Kidney capillary endothelial cell (primary cell): ENCODE measurements around the gene OR52J3.
"Not testable (repeated sequence)": the region's sequence is repeated elsewhere in the genome, so short reads cannot be mapped to it uniquely, and the experiment has no call there.

Source experiments
- DNase-seq: peaks from one replicate; pipeline ENCODE4 v3.0.0-alpha.2; 2018; ENCODE audit warnings: low spot score

OR52J3 gene

DNA sequence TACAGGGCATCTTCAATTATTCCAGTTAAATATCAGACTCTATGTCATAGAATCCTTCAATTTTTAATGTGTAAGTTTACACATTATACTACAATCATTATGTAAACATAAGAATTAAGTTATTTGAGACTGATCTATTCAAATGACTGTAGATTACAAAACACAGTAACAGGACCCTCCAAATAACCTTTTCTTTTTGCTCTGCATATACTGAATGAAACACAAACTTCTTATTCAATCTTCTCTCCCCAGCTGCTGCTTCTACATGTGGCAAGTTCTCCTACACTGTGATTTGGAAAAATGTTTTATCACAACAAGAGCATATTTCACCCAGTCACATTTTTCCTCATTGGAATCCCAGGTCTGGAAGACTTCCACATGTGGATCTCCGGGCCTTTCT, at the start of gene OR52J3:
Gene OR52J3 (plus strand): TSS at position 301 of the 400 bp plus-strand sequence. CDS start 0 bp downstream, at position 301.
- no peak for DNase-seq

DNA sequence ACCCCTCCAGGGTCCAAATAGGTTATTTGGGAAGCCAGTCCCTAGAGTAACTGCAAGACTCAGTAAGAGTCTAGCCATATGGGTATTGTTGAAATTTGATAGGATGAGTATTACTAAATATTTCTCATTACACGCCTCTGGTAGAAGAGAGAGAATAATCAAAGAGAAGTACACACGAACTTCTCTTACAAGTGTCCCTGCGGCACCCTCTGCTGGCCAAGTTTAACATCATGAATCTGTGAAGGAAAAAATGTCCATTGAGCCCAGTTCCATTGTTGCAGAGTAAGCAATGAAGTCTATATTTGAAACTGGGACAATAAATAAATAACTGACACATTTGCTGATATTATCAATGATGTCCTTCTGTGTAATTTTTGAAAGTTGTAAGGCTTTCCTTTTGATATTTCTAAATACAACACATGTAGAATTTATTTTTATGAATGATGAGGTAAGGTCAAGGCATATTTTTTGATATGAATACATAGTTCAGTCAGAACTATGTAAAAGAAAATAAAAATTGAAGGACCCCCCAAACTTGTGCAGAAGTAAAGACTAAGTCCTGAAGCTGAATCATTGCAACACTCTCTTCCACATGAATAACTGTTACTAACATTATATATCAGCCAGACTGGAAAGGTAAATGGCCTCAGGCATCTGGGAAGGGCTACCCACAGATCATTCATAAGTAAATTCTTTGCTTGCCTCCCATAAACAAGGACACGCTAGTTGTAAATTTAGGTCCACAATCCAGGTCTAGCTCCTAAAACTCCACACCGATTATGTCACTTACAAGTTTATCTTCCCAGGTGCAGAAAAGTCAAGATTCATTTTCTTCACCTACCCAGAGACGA, 41.7 kb upstream of the OR52J3 start:
- DNase-seq, result peak; percentile 21

DNA sequence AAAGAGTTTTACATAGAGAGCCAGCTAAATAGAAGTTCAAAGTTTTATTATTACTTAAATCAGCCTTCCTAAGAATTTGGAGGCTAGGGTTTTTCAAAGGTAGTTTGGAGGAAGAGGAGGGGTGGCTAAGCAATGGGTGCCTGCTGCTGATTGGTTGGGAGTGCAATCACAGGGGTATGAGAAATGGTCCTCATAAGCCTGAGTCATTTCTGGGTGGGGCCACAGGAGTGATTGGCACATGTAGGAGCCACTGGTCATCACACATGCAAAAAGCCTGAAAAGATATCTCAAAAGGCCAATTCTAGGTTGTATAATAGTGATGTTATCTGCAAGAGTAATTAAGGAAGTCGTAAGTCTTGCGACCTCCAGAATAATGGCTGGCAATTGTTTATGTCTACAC, 38.8 kb upstream of the OR52J3 start:
- DNase-seq, result no peak

DNA sequence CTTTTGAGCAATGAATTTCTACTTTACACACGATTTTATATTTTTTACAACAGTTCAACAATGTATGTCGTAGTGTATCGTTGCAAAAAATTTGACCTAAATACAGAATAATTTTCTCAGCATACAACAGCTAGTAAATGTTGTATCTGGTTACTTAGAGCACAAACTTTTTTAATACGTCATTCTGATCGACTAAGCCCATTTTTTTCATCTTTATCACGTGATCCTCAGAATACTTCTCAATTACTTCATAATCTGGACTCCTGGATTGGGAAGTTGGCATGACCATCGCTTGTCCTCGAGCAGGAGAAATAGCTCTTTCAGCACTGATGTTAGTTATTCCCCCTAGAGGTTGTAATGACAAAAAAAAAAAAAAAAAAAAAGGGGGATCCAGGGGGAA, 35.1 kb upstream of the OR52J3 start:
- DNase-seq, result no peak

DNA sequence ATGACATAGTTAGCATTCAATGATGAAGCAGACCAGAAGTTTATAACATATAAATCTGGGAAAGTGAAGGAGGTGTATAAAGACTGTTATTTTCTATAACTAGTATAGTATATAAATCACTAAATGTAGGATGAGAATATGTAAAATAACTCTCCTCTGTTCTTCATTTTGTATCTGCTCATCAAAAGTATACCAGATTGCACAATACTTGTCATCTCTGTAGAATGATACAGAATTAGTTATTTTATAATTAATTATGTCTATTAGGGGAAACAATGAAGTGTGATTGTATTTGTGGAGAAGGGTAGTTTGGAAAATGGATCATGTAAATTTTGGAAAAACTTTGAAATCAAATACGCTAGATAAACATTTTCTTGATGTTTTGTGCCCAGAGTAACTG, 33.3 kb upstream of the OR52J3 start:
- DNase-seq, result no peak

DNA sequence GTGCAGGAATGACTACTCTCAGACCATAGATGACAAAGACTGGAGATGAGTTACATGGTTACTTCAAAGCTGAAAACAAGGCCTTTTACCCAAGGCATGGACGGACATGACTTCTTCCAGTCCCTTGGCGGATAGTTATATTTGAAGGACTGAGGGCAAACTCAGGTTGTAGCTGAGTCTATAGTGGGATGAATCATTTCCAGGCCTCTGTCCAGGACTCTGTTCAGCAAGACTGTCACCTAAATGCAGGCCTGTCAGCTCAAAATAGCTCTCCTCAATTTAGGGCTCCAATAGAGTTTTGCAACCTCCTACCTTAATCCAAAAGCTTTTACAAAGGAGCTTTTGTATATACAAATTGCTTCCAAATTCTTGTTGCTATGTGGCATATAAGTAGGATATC, 24.3 kb upstream of the OR52J3 start:
- no peak for DNase-seq

DNA sequence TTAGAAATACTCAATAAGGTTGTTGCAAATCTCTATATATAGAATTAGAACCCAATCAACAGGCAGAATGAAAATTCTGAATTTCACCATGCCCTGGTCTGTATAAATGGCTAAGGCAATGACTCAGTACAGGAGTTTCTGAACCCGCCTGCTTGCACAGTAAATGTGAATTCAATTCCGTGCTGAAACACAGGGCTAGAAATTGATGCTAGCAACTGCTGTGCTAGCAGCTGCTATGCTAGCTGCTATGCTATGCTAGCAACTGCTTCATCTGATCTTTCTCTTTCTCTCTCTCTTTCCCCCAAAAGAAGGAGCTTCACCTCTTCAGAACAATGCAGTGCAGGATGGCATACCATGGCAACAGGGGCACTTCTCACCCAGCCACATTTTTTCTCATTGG, 9.7 kb upstream of the OR52J3 start:
- DNase-seq, result no peak

DNA sequence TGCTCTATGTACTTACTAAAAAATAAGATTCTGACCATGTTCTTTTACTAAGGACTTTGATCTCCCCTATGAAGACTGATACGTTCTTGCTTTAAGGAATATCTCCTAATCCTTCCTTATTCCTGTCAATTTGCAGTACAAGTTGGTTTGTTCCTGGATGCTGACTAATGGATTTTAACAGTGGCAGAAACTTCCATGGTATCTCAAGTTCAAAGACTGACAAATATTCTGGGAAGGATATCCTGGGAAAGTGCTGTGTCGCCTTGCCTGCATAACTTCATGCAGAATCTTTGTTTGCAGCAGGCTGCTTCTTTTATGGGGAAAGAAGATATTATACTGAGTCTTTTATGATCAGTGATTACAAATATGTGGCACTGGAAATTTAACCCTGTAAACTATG, 8.4 kb upstream of the OR52J3 start:
- no peak for DNase-seq

DNA sequence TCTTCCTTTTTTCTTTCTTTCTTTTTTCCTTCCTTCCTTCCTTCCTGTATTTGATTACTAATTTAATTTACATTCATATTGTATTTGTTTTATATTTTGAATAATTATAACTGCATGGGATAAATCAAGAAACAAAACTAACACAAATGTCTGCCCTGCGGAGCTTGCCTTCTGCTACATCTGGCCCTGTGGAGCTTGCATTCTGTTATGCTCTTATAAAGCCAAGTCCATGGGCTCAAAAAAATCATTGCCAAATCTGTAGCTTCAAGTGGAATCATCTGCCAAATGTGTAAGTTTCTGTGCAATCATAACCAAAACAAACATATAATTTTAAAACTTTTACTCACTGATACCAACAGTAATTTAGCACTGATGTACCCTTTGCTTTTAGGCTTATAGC, 8.0 kb upstream of the OR52J3 start:
- DNase-seq, result no peak

DNA sequence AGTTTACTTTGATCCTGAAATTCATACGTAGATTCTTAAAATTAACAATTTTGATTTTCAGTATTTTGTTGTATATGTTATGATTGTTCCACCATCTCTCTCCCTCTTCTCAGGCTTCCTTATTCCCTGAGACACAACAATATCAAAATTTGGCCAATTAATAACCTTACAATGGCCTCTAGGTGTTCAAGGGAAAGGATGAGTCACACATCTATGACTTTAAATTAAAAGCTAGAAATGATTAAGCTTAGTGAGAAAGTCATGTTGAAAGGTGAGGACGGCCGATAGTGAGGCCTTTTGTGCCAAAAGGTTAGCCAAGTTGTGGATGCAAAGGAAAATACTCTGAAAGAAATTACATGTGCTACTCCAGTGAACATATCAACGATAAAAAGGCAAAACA, 5.5 kb upstream of the OR52J3 start:
- no peak for DNase-seq

DNA sequence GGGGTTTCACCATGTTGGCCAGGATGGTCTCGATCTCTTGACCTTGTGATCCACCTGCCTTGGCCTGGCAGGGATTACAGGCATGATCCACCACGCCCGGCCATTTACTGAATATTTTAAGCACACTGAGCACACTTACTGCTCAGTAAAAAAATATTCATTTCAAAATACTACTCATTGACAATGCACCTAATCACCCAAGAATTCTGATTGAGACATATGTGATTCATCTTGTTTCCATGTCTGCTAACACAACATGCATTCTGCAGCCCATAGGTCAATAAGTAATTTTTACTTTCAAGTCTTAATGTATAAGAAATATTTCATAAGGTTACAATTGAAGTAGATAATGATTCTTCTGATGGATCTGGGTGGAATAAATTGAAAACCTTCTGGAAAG, 4.2 kb upstream of the OR52J3 start:
- DNase-seq, result no peak

DNA sequence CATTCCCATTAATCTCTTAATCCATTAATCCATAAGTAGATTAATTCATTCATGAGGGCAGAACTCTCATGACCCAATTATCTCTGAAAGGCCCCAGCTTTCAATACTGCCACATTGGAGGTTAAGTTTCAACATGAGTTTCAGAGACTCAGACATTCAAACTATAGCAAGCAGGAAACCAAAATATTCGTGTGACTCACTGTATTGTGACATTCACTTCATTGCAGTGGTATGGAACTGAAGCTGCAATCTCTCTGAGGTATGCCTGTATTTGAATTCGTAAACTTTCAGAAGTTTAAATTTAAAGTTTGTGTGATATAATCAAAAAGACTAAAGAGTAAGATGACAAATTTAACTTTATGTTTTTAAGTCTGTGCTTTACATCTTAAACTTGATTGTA, 2.9 kb upstream of the OR52J3 start:
- DNase-seq, result no peak

DNA sequence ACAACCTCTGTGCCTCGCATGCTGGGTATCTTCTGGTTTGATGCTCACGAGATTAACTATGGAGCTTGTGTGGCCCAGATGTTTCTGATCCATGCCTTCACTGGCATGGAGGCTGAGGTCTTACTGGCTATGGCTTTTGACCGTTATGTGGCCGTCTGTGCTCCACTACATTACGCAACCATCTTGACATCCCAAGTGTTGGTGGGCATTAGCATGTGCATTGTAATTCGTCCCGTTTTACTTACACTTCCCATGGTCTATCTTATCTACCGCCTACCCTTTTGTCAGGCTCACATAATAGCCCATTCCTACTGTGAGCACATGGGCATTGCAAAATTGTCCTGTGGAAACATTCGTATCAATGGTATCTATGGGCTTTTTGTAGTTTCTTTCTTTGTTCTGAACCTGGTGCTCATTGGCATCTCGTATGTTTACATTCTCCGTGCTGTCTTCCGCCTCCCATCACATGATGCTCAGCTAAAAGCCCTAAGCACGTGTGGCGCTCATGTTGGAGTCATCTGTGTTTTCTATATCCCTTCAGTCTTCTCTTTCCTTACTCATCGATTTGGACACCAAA, 516 bp downstream of the OR52J3 start:
- DNase-seq, result no peak

DNA sequence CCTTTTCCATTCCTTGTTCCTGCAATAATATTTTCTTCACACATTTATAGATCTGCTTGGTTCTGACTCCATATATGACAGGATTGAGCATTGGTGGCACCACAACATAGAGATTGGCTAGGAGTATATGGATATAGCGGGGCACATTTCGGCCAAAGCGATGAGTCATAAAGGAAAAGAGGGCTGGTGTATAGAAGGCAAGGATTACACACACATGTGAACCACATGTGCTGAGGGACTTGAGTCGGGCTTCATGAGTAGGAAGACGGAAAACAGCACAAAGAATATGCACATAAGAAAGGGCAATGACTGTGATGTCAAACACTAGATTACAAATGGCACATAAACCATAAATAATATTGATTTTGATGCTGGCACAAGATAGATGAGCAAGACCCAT, 12.4 kb downstream of the OR52J3 start:
- not testable (repeated sequence) for DNase-seq

DNA sequence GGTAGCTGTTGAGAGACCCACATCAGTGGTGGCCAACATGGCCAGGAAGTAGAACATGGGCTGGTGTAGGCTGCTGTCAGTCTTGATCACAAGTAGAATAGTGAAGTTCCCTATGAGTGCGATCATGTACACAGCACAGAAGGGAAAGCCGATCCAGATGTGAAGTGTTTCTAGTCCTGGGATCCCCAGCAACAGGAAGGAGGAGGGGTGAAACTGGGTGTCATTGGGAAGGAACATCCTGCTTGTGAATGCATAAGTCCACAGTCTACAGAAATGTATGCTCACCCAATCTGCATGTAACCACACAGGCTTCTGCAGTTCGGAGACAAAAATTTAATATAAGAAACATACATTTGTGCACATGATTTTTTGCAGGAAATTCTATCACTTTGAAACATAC, 13.1 kb downstream of the OR52J3 start, which contains the start of gene OR52E2:
Gene OR52E2 (minus strand): TSS at position 237 of the 400 bp plus-strand sequence. CDS start 0 bp downstream, at position 237.
- no peak for DNase-seq

DNA sequence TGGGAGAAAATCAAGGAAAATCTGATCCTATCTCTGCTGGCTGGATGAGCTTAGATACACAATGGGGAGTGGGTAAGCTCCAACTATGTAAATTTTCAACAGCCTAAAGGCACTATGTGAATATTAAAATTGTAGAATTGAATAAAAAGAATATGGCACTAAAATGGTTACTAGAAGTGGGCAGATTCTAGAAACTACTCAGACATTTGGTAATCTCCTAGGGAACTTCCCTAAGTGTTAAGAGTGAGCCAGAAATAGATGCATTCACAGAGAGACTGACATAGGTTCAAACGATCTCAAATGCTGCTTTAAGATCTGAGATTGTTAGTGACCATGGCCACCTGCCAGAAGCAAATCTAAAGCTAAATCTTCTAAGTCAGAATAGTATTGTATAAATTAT, 18.7 kb downstream of the OR52J3 start:
- no peak for DNase-seq

DNA sequence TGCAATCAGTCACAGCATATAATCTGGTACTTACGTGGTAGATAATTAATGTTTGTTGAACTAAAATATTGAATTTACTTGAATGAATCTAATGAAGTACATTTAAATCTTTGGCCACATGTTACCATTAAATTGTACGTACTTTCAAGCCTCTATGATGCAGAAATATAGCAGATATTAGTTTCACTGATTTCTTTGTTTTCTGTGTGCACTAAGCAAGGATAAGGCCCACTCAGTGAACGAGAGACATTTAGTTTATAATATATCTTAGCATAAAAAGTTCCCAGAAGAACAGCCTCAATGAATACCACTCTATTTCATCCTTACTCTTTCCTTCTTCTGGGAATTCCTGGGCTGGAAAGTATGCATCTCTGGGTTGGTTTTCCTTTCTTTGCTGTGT, 22.9 kb downstream of the OR52J3 start, which contains the start of gene OR52E1:
Gene OR52E1 (plus strand): TSS at position 301 of the 400 bp plus-strand sequence.
- DNase-seq, result no peak

DNA sequence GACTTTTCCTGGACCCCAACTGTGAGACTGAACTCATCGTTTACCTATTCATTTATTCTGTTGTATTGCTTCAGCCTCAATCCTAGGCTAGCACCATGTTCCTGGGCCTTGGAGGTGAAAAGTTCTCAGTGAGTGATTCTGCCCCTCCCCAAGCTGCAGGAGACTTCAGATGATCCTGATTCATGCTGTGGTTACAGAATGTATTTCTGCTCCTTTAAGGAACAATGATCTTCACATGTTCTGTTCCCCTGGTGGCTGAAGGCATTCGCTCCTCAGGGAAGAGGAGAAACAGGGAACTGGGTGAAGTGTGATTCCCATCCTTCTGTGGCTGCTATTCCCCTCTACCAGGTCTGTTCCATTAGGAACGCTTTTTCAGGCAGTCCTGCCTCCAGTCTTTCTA, 25.5 kb downstream of the OR52J3 start:
- no peak for DNase-seq

DNA sequence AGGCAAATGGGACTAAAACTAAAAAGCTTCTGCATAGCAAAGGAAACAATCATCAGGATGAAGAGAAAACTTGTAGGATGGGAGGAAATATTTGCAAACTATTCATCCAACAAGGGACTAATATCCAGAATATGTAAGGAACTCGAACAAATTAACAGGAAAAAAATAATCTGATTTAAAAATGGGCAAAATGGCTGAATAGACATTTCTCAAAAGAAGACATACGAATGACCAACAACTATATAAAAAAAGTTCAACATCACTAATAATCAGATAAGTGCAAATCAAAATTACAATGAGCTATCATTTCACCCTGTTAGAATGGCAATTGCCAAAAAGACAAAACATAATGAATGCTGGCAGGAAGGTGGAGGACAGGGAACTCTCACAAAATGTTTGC, 35.1 kb downstream of the OR52J3 start:
- no peak for DNase-seq

DNA sequence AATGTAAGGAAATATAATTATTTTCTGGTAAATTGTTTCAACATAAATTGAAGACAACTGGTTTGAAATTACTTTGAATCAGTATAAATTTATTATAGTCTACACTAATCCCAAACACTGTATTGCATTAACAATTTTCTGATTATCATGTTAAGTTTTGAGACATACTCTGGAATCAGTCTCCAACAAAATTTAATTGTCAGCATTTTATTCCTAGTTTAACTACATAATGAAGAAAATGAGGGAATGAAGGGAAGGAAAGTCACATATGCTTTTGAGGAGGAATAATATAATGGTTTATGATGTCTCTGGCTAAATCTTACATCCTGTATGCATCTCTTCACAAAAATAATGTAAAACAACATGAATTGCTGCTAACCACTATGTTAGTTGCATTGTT, 37.3 kb downstream of the OR52J3 start:
- DNase-seq, result no peak

DNA sequence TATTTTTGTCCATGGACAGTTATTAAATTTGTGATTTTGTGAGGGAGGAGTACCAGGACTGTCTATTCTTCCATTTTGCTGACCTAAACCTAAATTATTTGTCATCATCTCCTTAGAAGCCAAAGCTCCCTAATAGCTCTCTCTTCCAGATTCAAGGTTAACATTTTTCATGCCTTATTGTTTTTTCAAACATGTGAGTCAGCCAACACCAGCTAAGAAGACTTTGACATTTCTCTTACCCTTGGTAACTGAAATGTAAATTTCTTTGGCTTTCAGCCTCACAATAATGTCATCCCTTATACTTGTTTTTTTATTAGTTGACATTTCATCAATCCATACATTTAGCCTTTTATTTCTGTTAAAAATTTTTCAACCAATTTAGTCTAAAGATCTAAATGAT, 42.2 kb downstream of the OR52J3 start:
- DNase-seq, result no peak

DNA sequence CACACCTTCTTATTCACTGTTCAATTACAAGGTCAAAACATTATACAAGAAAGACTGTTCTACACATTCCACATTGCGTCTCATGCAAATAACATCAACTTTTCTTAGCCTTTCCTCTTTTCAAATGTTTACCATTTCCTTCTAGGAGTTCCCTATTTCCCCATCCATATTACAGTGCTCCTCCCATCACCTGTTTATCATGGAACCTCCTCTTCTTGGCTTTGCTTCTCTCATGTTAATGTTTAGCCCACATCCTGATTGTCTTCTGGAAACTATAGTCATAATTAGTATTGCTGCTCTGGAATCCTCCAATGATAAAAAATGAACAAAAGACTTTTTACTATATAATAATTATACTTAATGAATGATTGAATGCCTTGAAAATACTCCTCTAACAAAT, 44.3 kb downstream of the OR52J3 start:
- no peak for DNase-seq

DNA sequence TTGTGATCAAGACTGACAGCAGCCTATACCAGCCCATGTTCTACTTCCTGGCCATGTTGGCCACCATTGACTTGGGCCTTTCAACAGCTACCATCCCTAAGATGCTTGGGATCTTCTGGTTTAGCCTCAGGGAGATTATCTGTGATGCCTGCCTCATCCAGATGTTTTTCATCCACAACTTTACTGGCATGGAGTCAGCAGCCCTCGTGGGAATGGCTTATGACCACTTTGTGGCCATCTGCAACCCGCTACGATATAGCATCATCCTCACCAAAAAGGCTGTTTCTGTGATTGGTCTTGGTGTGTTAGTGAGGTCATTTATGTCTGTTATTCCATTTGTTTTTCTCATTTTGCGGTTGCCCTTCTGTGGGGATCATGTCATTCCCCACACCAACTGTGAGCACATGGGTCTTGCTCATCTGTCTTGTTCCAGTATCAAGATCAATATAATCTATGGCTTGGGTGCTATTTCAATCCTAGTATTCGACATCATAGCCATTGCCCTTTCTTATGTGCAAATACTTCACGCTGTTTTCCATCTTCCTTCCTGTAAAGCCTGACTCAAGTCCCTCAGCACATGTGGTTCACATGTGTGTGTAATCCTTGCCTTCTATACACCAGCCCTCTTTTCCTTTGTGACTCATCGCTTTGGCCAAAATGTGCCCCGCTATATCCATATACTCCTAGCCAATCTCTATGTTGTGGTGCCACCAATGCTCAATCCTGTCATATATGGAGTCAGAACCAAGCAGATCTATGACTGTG, 46.7 kb downstream of the OR52J3 start:
- DNase-seq, result no peak
